K562 (cell line): ENCODE measurements around the gene TBC1D2B. TPM values are rescaled to one million over a fixed set of nuclear protein-coding genes. Genes with fewer than 3 reads are reported as not detected.

ENCODE experiments used
- ATAC-seq: fragments of 200-7000 bp; cut with Tn5 transposase; 3 replicates; pipeline ENCODE4 v1.9.1; 2020; ENCODE audit warnings: moderate library complexity
- BruUV-seq: library from RNA; stranded (reverse); fragments of 400-500 nt; replicated peaks from 2 replicates; lab custom pipeline; 2021; lab: Mats Ljungman, UMichigan
- CTCF ChIA-PET: fragments of 300-600 bp; formaldehyde crosslinking; extraction: SDS; loops from one replicate; lab custom pipeline; 2021; ENCODE audit warnings: low intra/inter-chr PET ratio; lab: Yijun Ruan, JAX
- POLR2A ChIA-PET: fragments of 300-600, 350-650 bp; sonication (Branson Sonifier 250); formaldehyde crosslinking; extraction: SDS; loops from one replicate; lab custom pipeline; 2021; ENCODE audit warnings: antibody characterized with exemption, inconsistent platforms; lab: Yijun Ruan, JAX
- DNase-seq, 4 experiments: peaks; one replicate each; pipeline versions ENCODE4 v3.0.0 to v3.0.0-alpha.2; 2011 to 2018; ENCODE audit warnings: low spot score in 3 of 4, mixed read lengths in 3 of 4; ENCODE audit errors: extremely low read depth in 1 of 4
- FAIRE-seq: peaks from 2 replicates; lab custom pipeline; 2011; peaks lifted over from hg19 to GRCh38; lab: Jason Lieb, UNC
- H2AFZ ChIP-seq: 2 replicates; pipeline ENCODE4 v1.6.0; 2011; ENCODE audit warnings: low read depth, low read length, control low read depth, inconsistent platforms
- H3K27ac ChIP-seq: fragments of 200-600 bp; 3 replicates; pipeline ENCODE4 v1.8.0; 2011; ENCODE audit warnings: low read depth, mild to moderate bottlenecking, control low read depth, inconsistent platforms, low read length, moderate library complexity, mixed read lengths; ENCODE audit errors: extremely low read depth
- H3K27me3 ChIP-seq, 2 experiments: fragments of 300-600 bp in 1 of 2; 2 replicates in 1 of 2; 3 replicates in 1 of 2; pipeline versions ENCODE4 v1.6.0 to v1.8.0; 2011; ENCODE audit warnings: inconsistent platforms in 2 of 2, low read length in 2 of 2, mild to moderate bottlenecking in 1 of 2, mixed read lengths in 1 of 2, moderate library complexity in 1 of 2; ENCODE audit not compliant: control insufficient read depth in 2 of 2, insufficient read depth in 2 of 2
- H3K36me3 ChIP-seq: fragments of 300-600 bp; 3 replicates; pipeline ENCODE4 v1.8.0; 2011; ENCODE audit warnings: mild to moderate bottlenecking, low read length, inconsistent platforms; ENCODE audit not compliant: control insufficient read depth, insufficient read depth
- H3K4me1 ChIP-seq, 2 experiments: fragments of 200-600 bp in 1 of 2; replicated peaks in 1 of 2; 2 replicates in 1 of 2; 3 replicates in 1 of 2; pipeline versions ENCODE4 v1.5.1 to v1.8.0; 2011; ENCODE audit warnings: inconsistent platforms in 2 of 2, low read length in 2 of 2, mild to moderate bottlenecking in 1 of 2, mixed read lengths in 1 of 2, moderate library complexity in 1 of 2; ENCODE audit not compliant: control insufficient read depth in 2 of 2, insufficient read depth in 2 of 2
- H3K4me2 ChIP-seq: 2 replicates; pipeline ENCODE4 v1.6.1; 2011; ENCODE audit warnings: low read length, control low read depth, inconsistent platforms, mixed read lengths; ENCODE audit not compliant: insufficient read depth
- H3K4me3 ChIP-seq: fragments of 200-600 bp; sonication (generic), shearing (Covaris generic); 2 replicates; pipeline ENCODE4 v1.5.1; 2016; ENCODE audit warnings: control low read depth, inconsistent platforms
- H3K79me2 ChIP-seq: fragments of 200-600 bp; 3 replicates; pipeline ENCODE4 v1.8.0; 2011; ENCODE audit warnings: low read length, inconsistent platforms; ENCODE audit not compliant: control insufficient read depth, insufficient read depth
- H3K9ac ChIP-seq, 2 experiments: 2 replicates each; pipeline versions ENCODE4 v1.6.0 to v1.6.1; 2011; ENCODE audit warnings: low read depth in 2 of 2, low read length in 2 of 2, control low read depth in 1 of 2, inconsistent platforms in 1 of 2, mild to moderate bottlenecking in 1 of 2, mixed read lengths in 1 of 2; ENCODE audit not compliant: insufficient read depth in 1 of 2
- H3K9me1 ChIP-seq: one replicate; pipeline ENCODE4 v1.6.0; 2011; ENCODE audit warnings: inconsistent platforms, mild to moderate bottlenecking, low read length, moderate library complexity; ENCODE audit not compliant: control insufficient read depth, insufficient read depth
- H3K9me3 ChIP-seq: replicated peaks from 2 replicates; pipeline ENCODE4 v1.5.1; 2011; ENCODE audit warnings: low read depth, low read length, inconsistent platforms; ENCODE audit not compliant: control insufficient read depth, insufficient read depth
- H4K20me1 ChIP-seq: replicated peaks from 2 replicates; pipeline ENCODE4 v1.6.1; 2011; ENCODE audit warnings: low read length, inconsistent platforms, mixed read lengths; ENCODE audit not compliant: control insufficient read depth, insufficient read depth
- CHD2 ChIP-seq: IDR thresholded peaks from 2 replicates; pipeline ENCODE4 v1.6.1; 2011; ENCODE audit warnings: low read depth, low read length
- FIP1L1 ChIP-seq: fragments of 200-400 bp; formaldehyde crosslinking; IDR thresholded peaks from 2 replicates; pipeline ENCODE4 v1.6.1; 2018; ENCODE audit warnings: mild to moderate bottlenecking, low read depth, low read length; ENCODE audit not compliant: poor library complexity, severe bottlenecking
- MECOM ChIP-seq: fragments of 250-450 bp; sonication (Bioruptor Pico); IDR thresholded peaks from 2 replicates; pipeline ENCODE4 v1.8.0; 2022; ENCODE audit warnings: inconsistent platforms
- TEAD1 ChIP-seq, 2 experiments: fragments of 450-650 bp in 1 of 2; sonication (generic) in 1 of 2; formaldehyde crosslinking; IDR thresholded peaks; 2 replicates each; pipeline versions ENCODE4 v1.4.0 to v1.8.0; 2020 to 2022; ENCODE audit warnings: mild to moderate bottlenecking in 2 of 2, missing genetic modification reagents in 1 of 2
- ZNF407 ChIP-seq: fragments of 450-650 bp; IDR thresholded peaks from 2 replicates; pipeline ENCODE4 v1.6.1; 2016; ENCODE audit warnings: low read depth
- WGBS: fragments of 100-300 bp; shearing (Covaris generic); methylation state at CpG from one replicate; pipeline ENCODE4 v1.1.6; 2016; ENCODE audit warnings: low coverage, mixed read lengths; ENCODE audit not compliant: insufficient coverage; ENCODE audit errors: missing lambda C conversion rate; 5-methylcytosine and 5-hydroxymethylcytosine counted together
- in situ Hi-C: fragments of 300-500 bp; cut with MboI; formaldehyde crosslinking; loops from 4 replicates; pipeline ENCODE4 v1.15.0; 2018; ENCODE audit warnings: inconsistent platforms, mixed read lengths
- intact Hi-C: fragments of 100-400 bp; cut with micrococcal nuclease; formaldehyde crosslinking; loops from 2 replicates; pipeline ENCODE4 v1.14.2; 2022
- polyA plus RNA-seq, 8 experiments: library from polyadenylated mRNA; depleted of rRNA in 4 of 8; stranded (reverse) in 5 of 8; unstranded in 3 of 8; fragments of >200 nt; fragmentation: Nextera tagmentation in 2 of 8; fragmentation: Illumina TruSeq in 1 of 8; extraction: Ambion mirVana in 2 of 8; extraction: Trizol in 1 of 8; gene quantifications; 2 replicates each; pipeline versions ENCODE4 v1.2.1 to v1.2.3, GENCODE V29; 2011 to 2014; ENCODE audit warnings: inconsistent platforms in 1 of 8, missing spikeins in 1 of 8
- total RNA-seq, 7 experiments: library from RNA; depleted of rRNA in 6 of 7; stranded (reverse); fragments of >200 nt in 6 of 7; fragmentation: Illumina TruSeq in 2 of 7; extraction: Trizol in 2 of 7; gene quantifications; 2 replicates each; pipeline versions ENCODE4 v1.2.1 to v1.2.3, GENCODE V29; 2011 to 2021; ENCODE audit warnings: low replicate concordance in 1 of 7

The TBC1D2B gene
- total and polyA plus RNA-seq, 9 of the 15 experiments (the other 6 are each of a cell fraction or from before 2014, with no cell fraction given): 0.15 to 16.3 (median 8.9) TPM

DNA sequence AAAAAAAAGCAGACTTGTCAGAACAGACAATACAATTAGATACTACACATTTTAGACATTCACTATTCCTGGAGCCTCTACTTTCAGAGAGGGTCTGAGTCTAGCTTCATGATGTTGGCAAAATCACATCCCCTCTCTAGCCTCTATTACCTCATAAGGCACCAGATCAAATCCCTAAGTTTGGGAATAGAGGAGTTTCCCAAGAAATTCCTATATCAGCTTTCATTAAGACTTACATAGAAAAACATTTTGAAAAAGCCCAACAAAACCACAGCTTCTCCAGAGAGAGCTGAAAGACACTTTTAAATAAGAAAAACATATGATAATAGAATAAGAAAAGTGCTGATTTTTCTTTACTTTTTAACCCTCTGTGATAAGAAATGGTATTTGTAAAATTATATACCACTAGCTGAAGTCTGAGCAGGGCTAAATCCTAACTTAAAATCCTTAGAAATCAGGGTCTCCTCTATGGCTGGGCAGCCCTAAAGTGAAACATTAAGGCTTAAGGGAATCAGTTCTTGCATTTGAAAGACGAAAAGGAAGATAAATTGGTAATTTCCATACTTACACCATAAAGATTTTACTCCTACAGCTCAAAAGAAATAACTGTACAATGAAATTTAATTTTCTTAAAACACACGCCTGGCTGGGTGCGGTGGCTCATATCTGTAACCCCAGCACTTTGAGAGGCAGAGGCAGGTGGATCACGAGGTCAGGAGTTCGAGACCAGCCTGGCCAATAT is 4.3 kb downstream of the TBC1D2B start:
- H3K9ac ChIP-seq: no peak overlapping the region
- 74% methylated on average over 5 of the region's 5 CpGs for WGBS
- no peak overlapping the region for H3K27ac ChIP-seq
- no peak for TF ChIP-seq ZNF407
- no peak for TF ChIP-seq CHD2
- no peak for TF ChIP-seq MECOM (CRISPR knock-in tag)
- TF ChIP-seq TEAD1 (CRISPR knock-in tag; IDR thresholded peaks at IDR 0.05): no peak
- TF ChIP-seq FIP1L1: no peak
- intact Hi-C loops (no loop called here), in situ Hi-C loops (no loop called here)
- BruUV-seq: no TSS peak
- H2AFZ ChIP-seq: no peak overlapping the region
- H3K4me2 ChIP-seq: no peak overlapping the region
- POLR2A ChIA-PET: interaction anchor here (0.7 kb wide), 1 partner anchor 11 kb away, joined by 3 read pairs; no protein-coding TSS in a partner anchor
- ATAC-seq (no peak), FAIRE-seq (no peak), DNase-seq (no peak)
- no peaks in the 10 kb centered on the region for H3K27me3 ChIP-seq
- CTCF ChIA-PET: no interaction called here
- no peak overlapping the region for H3K4me3 ChIP-seq
- no peaks in the 10 kb centered on the region for H3K36me3 ChIP-seq
- H3K9me3 ChIP-seq: no peaks in the 10 kb centered on the region
- H3K79me2 ChIP-seq: peaks cover 19% of the 10 kb centered on the region; the same call in 2 of the 3 replicates
- H4K20me1 ChIP-seq: peaks cover 9% of the 10 kb centered on the region
- H3K9me1 ChIP-seq: no peaks in the 10 kb centered on the region
- H3K4me1 ChIP-seq: peaks cover 17 to 32% of the 10 kb centered on the region in 2 experiments; a peak in 4 of 5 replicates
